SK-N-SH treated with all-trans-retinoic acid at 6 μM for 48 hours (cell line): ENCODE data around the gene ATF6B.

Source experiments
- ATAC-seq: fragments of 200-7000 bp; cut with Tn5 transposase; 3 replicates; pipeline ENCODE4 v1.9.1; 2020; ENCODE audit warnings: mild to moderate bottlenecking, moderate library complexity
- ARNTL ChIP-seq: fragments of 450-650 bp; formaldehyde crosslinking; IDR thresholded peaks from 2 replicates; pipeline ENCODE4 v1.5.0; 2020; ENCODE audit warnings: low read depth, mild to moderate bottlenecking, moderate library complexity, borderline replicate concordance
- BACH2 ChIP-seq: fragments of 250-450 bp; sonication (Bioruptor Pico); IDR thresholded peaks from 2 replicates; pipeline ENCODE4 v1.9.0; 2021; ENCODE audit warnings: mild to moderate bottlenecking, borderline replicate concordance
- CREB5 ChIP-seq: fragments of 250-450 bp; sonication (Bioruptor Pico); IDR thresholded peaks from 2 replicates; pipeline ENCODE4 v1.5.1; 2020; ENCODE audit warnings: low read depth, mild to moderate bottlenecking, moderate library complexity
- CSDC2 ChIP-seq: fragments of 250-450 bp; sonication (Bioruptor Pico); IDR thresholded peaks from 2 replicates; pipeline ENCODE4 v1.5.0; 2020; ENCODE audit warnings: mild to moderate bottlenecking, moderate library complexity
- CSRNP3 ChIP-seq: fragments of 250-450 bp; sonication (Bioruptor Pico); IDR thresholded peaks from 2 replicates; pipeline ENCODE4 v1.5.1; 2021; ENCODE audit warnings: mild to moderate bottlenecking, moderate library complexity
- GLIS3 ChIP-seq: fragments of 250-450 bp; sonication (Bioruptor Pico); IDR thresholded peaks from 2 replicates; pipeline ENCODE4 v1.5.0; 2020; ENCODE audit warnings: mild to moderate bottlenecking, moderate library complexity
- OSR1 ChIP-seq: fragments of 250-450 bp; sonication (Bioruptor Pico); IDR thresholded peaks from 2 replicates; pipeline ENCODE4 v1.8.0; 2022; ENCODE audit warnings: moderate library complexity, mild to moderate bottlenecking, inconsistent platforms
- PATZ1 ChIP-seq: fragments of 250-450 bp; sonication (Bioruptor Pico); IDR thresholded peaks from 2 replicates; pipeline ENCODE4 v1.8.0; 2020; ENCODE audit warnings: mild to moderate bottlenecking, moderate library complexity, borderline replicate concordance
- POU6F1 ChIP-seq: fragments of 250-450 bp; sonication (Bioruptor Pico); IDR thresholded peaks from 2 replicates; pipeline ENCODE4 v1.8.0; 2021; ENCODE audit warnings: low read depth, mild to moderate bottlenecking, moderate library complexity, borderline replicate concordance
- PPARA ChIP-seq: fragments of 250-450 bp; sonication (Bioruptor Pico); IDR thresholded peaks from 2 replicates; pipeline ENCODE4 v1.5.0; 2020; ENCODE audit warnings: mild to moderate bottlenecking, borderline replicate concordance
- RARB ChIP-seq: fragments of 250-450 bp; sonication (Bioruptor Pico); IDR thresholded peaks from 2 replicates; pipeline ENCODE4 v1.8.0; 2021; ENCODE audit warnings: mild to moderate bottlenecking, moderate library complexity
- SNAI2 ChIP-seq: fragments of 250-450 bp; sonication (Bioruptor Pico); IDR thresholded peaks from 2 replicates; pipeline ENCODE4 v1.5.0; 2020; ENCODE audit warnings: mild to moderate bottlenecking, moderate library complexity
- TCF4 ChIP-seq: fragments of 250-450 bp; sonication (Bioruptor Pico); IDR thresholded peaks from 2 replicates; pipeline ENCODE4 v1.8.0; 2021; ENCODE audit warnings: mild to moderate bottlenecking, moderate library complexity, borderline replicate concordance
- TSHZ2 ChIP-seq: fragments of 250-450 bp; sonication (Bioruptor Pico); IDR thresholded peaks from 2 replicates; pipeline ENCODE4 v1.5.0; 2020; ENCODE audit warnings: mild to moderate bottlenecking, moderate library complexity
- ZC3H10 ChIP-seq: fragments of 250-450 bp; sonication (Bioruptor Pico); IDR thresholded peaks from 2 replicates; pipeline ENCODE4 v1.5.1; 2021; ENCODE audit warnings: mild to moderate bottlenecking, moderate library complexity
- ZFP3 ChIP-seq: fragments of 250-450 bp; sonication (Bioruptor Pico); IDR thresholded peaks from 2 replicates; pipeline ENCODE4 v1.5.0; 2020; ENCODE audit warnings: mild to moderate bottlenecking, moderate library complexity
- ZFP30 ChIP-seq: fragments of 450-650 bp; formaldehyde crosslinking; IDR thresholded peaks from 2 replicates; pipeline ENCODE4 v1.5.0; 2022; ENCODE audit warnings: mild to moderate bottlenecking, moderate library complexity
- ZNF565 ChIP-seq: fragments of 450-650 bp; formaldehyde crosslinking; conservative IDR thresholded peaks from 2 replicates; pipeline ENCODE4 v1.5.0; 2020; ENCODE audit warnings: low read depth, mild to moderate bottlenecking, moderate library complexity
- ZNF70 ChIP-seq: fragments of 450-650 bp; formaldehyde crosslinking; IDR thresholded peaks from 2 replicates; pipeline ENCODE4 v1.5.0; 2020; ENCODE audit warnings: mild to moderate bottlenecking, moderate library complexity
- ZNF8 ChIP-seq: fragments of 450-650 bp; formaldehyde crosslinking; IDR thresholded peaks from 2 replicates; pipeline ENCODE4 v1.5.0; 2020; ENCODE audit warnings: mild to moderate bottlenecking, moderate library complexity

The ATF6B gene

GRCh38 chr6:32088487-32089049 is 39.5 kb downstream of the ATF6B start:
- TF ChIP-seq TSHZ2 = no peak
- TF ChIP-seq ZNF70 (CRISPR knock-in tag) = no peak
- TF ChIP-seq PPARA = no peak
- TF ChIP-seq ZNF565 (CRISPR knock-in tag) = no peak
- no peak for TF ChIP-seq RARB (CRISPR knock-in tag)
- TF ChIP-seq OSR1 = no peak
- no peak for TF ChIP-seq BACH2 (CRISPR knock-in tag)
- no peak for TF ChIP-seq TCF4 (CRISPR knock-in tag)
- TF ChIP-seq PATZ1 (CRISPR knock-in tag) = no peak
- TF ChIP-seq ZNF8 (CRISPR knock-in tag) = no peak
- no peak for ATAC-seq

GRCh38 chr6:32087574-32088486 is 40.2 kb downstream of the ATF6B start:
- peak; percentile 88 for ATAC-seq
- TF ChIP-seq PPARA (no peak), ARNTL (CRISPR knock-in tag) (no peak), POU6F1 (no peak), ZC3H10 (no peak), TCF4 (CRISPR knock-in tag) (no peak), OSR1 (no peak), CSDC2 (no peak), ZFP3 (CRISPR knock-in tag) (no peak), ZNF70 (CRISPR knock-in tag) (no peak), PATZ1 (CRISPR knock-in tag) (no peak), GLIS3 (CRISPR knock-in tag) (no peak), BACH2 (CRISPR knock-in tag) (no peak), CSRNP3 (no peak), SNAI2 (CRISPR knock-in tag) (no peak), ZFP30 (no peak), ZNF8 (CRISPR knock-in tag) (no peak), CREB5 (CRISPR knock-in tag) (no peak)
